H1 (cell line): ENCODE data around the gene COMMD2. TPM values are rescaled to one million over a fixed set of nuclear protein-coding genes. Genes with fewer than 3 reads are reported as not detected.

Experiments
- CTCF ChIA-PET: fragments of 300-600 bp; sonication (Branson Sonifier 250); formaldehyde crosslinking; loops from one replicate; lab custom pipeline; 2021; ENCODE audit not compliant: partially characterized antibody; lab: Charles Lee
- POLR2A ChIA-PET: fragments of 300-600 bp; sonication (Branson Sonifier 250); formaldehyde crosslinking; loops from one replicate; lab custom pipeline; 2021; ENCODE audit warnings: inconsistent platforms; ENCODE audit not compliant: partially characterized antibody; lab: Charles Lee
- DNase-seq, 2 experiments: peaks; one replicate each; pipeline versions ENCODE4 v3.0.0 to v3.0.0-alpha.2; 2010 to 2022; ENCODE audit warnings: low spot score in 2 of 2, low read depth in 1 of 2, mixed read lengths in 1 of 2
- FAIRE-seq: peaks from 2 replicates; lab custom pipeline; 2011; peaks lifted over from hg19 to GRCh38; lab: Jason Lieb, UNC
- H2AFZ ChIP-seq: 2 replicates; pipeline ENCODE4 v1.8.1; 2012; ENCODE audit warnings: low read length, inconsistent platforms
- H2AK5ac ChIP-seq: 2 replicates; pipeline ENCODE4 v1.6.1; 2013; ENCODE audit warnings: low read depth, low read length
- H2BK120ac ChIP-seq: replicated peaks from 2 replicates; pipeline ENCODE3; 2013; ENCODE audit warnings: low read depth, low read length, inconsistent platforms
- H2BK12ac ChIP-seq: 2 replicates; pipeline ENCODE4 v1.6.1; 2013; ENCODE audit warnings: low read depth, low read length
- H2BK15ac ChIP-seq: 2 replicates; pipeline ENCODE4 v1.6.1; 2013; ENCODE audit warnings: low read length
- H2BK20ac ChIP-seq: 2 replicates; pipeline ENCODE4 v1.6.1; 2013; ENCODE audit warnings: low read length
- H2BK5ac ChIP-seq: 2 replicates; pipeline ENCODE4 v1.6.1; 2013; ENCODE audit warnings: low read depth, low read length
- H3K14ac ChIP-seq: 2 replicates; pipeline ENCODE4 v1.6.1; 2013; ENCODE audit warnings: inconsistent platforms; ENCODE audit not compliant: insufficient read length
- H3K18ac ChIP-seq: 2 replicates; pipeline ENCODE4 v1.6.1; 2013; ENCODE audit warnings: low read length; ENCODE audit errors: extremely low read depth
- H3K23ac ChIP-seq: 2 replicates; pipeline ENCODE4 v1.6.1; 2013; ENCODE audit warnings: inconsistent platforms; ENCODE audit not compliant: insufficient read length
- H3K23me2 ChIP-seq: 2 replicates; pipeline ENCODE4 v1.6.1; 2013; ENCODE audit warnings: low read depth, low read length
- H3K27ac ChIP-seq: 2 replicates; pipeline ENCODE4 v1.6.1; 2011; ENCODE audit warnings: low read depth, low read length, inconsistent platforms
- H3K27me3 ChIP-seq, 4 experiments: replicated peaks in 1 of 4; 1 replicate in 1 of 4; 2 replicates in 3 of 4; pipeline versions ENCODE4 v1.6.1 to v1.8.1; 2011 to 2013; ENCODE audit warnings: low read length in 3 of 4, mild to moderate bottlenecking in 3 of 4, inconsistent platforms in 2 of 4, mixed read lengths in 2 of 4, moderate library complexity in 1 of 4; ENCODE audit not compliant: control insufficient read depth in 3 of 4, insufficient read depth in 3 of 4; ENCODE audit errors: extremely low read depth in 1 of 4
- H3K36me3 ChIP-seq, 4 experiments: 2 replicates each; pipeline versions ENCODE4 v1.6.1 to v1.8.1; 2011 to 2013; ENCODE audit warnings: mild to moderate bottlenecking in 4 of 4, low read length in 3 of 4, moderate library complexity in 2 of 4, control low read depth in 1 of 4, inconsistent platforms in 1 of 4; ENCODE audit not compliant: insufficient read depth in 4 of 4, control insufficient read depth in 2 of 4
- H3K4ac ChIP-seq: replicated peaks from 2 replicates; pipeline ENCODE3; 2013; ENCODE audit warnings: low read length, low read depth, mixed read lengths, inconsistent platforms; ENCODE audit not compliant: insufficient read length
- H3K4me1 ChIP-seq, 4 experiments: replicated peaks in 1 of 4; 1 replicate in 1 of 4; 2 replicates in 3 of 4; pipeline versions ENCODE4 v1.6.1 to v1.8.1; 2011 to 2013; ENCODE audit warnings: low read length in 3 of 4, inconsistent platforms in 2 of 4, mixed read lengths in 1 of 4; ENCODE audit not compliant: insufficient read depth in 4 of 4, control insufficient read depth in 3 of 4
- H3K4me2 ChIP-seq, 2 experiments: 2 replicates each; pipeline versions ENCODE4 v1.6.1 to v1.8.1; 2011 to 2013; ENCODE audit warnings: low read depth in 2 of 2, low read length in 2 of 2, control low read depth in 1 of 2, inconsistent platforms in 1 of 2, mild to moderate bottlenecking in 1 of 2; ENCODE audit not compliant: insufficient read depth in 1 of 2
- H3K4me3 ChIP-seq, 4 experiments: fragments of 200-600, 300-600 bp in 1 of 4; sonication (generic), shearing (Covaris generic), sonication (Bioruptor Twin) in 1 of 4; 2 replicates each; pipeline versions ENCODE4 v1.5.1 to v1.8.1; 2011 to 2016; ENCODE audit warnings: low read length in 4 of 4, low read depth in 3 of 4, control low read depth in 2 of 4, inconsistent platforms in 2 of 4, mild to moderate bottlenecking in 2 of 4, mixed read lengths in 1 of 4, moderate library complexity in 1 of 4; ENCODE audit not compliant: insufficient read depth in 2 of 4; ENCODE audit errors: extremely low read depth in 1 of 4
- H3K56ac ChIP-seq: replicated peaks from 2 replicates; pipeline ENCODE3; 2013; ENCODE audit warnings: low read depth, mild to moderate bottlenecking, mixed read lengths, low read length, inconsistent platforms; ENCODE audit not compliant: insufficient read length
- H3K79me1 ChIP-seq: 2 replicates; pipeline ENCODE4 v1.6.1; 2013; ENCODE audit warnings: low read depth, low read length, control low read depth
- H3K79me2 ChIP-seq, 2 experiments: 2 replicates each; pipeline versions ENCODE4 v1.6.1 to v1.8.1; 2012 to 2013; ENCODE audit warnings: low read length in 2 of 2, mild to moderate bottlenecking in 2 of 2, inconsistent platforms in 1 of 2; ENCODE audit not compliant: insufficient read depth in 2 of 2, control insufficient read depth in 1 of 2
- H3K9ac ChIP-seq, 4 experiments: replicated peaks in 1 of 4; 1 replicate in 1 of 4; 2 replicates in 3 of 4; pipeline versions ENCODE4 v1.6.1 to v1.8.1; 2011 to 2013; ENCODE audit warnings: low read depth in 3 of 4, low read length in 3 of 4, control low read depth in 2 of 4, mild to moderate bottlenecking in 2 of 4, moderate library complexity in 2 of 4, inconsistent platforms in 1 of 4; ENCODE audit errors: extremely low read depth in 1 of 4
- H3K9me3 ChIP-seq, 2 experiments: 2 replicates each; pipeline versions ENCODE4 v1.6.1 to v1.8.1; 2012 to 2013; ENCODE audit warnings: mild to moderate bottlenecking in 2 of 2, moderate library complexity in 2 of 2, control low read depth in 1 of 2, inconsistent platforms in 1 of 2, low read depth in 1 of 2, low read length in 1 of 2, mixed read lengths in 1 of 2; ENCODE audit not compliant: insufficient read depth in 2 of 2
- H4K20me1 ChIP-seq, 2 experiments: replicated peaks in 1 of 2; 2 replicates each; pipeline versions ENCODE3 to v1.8.1; 2011 to 2013; ENCODE audit warnings: inconsistent platforms in 2 of 2, low read length in 2 of 2, mild to moderate bottlenecking in 1 of 2; ENCODE audit not compliant: insufficient read depth in 2 of 2, control insufficient read depth in 1 of 2
- H4K5ac ChIP-seq: 2 replicates; pipeline ENCODE4 v1.6.1; 2013; ENCODE audit warnings: low read length, low read depth, mixed read lengths, inconsistent platforms; ENCODE audit not compliant: insufficient read length
- H4K8ac ChIP-seq: 2 replicates; pipeline ENCODE4 v1.8.0; 2013; ENCODE audit warnings: mild to moderate bottlenecking, moderate library complexity, low read length, inconsistent platforms; ENCODE audit not compliant: insufficient read depth; ENCODE audit errors: extremely low read depth
- H4K91ac ChIP-seq: replicated peaks from 2 replicates; pipeline ENCODE3; 2013; ENCODE audit warnings: low read length, mixed read lengths, inconsistent platforms; ENCODE audit not compliant: insufficient read length
- CTCF ChIP-seq, 3 experiments: IDR thresholded peaks; 1 replicate in 2 of 3; 2 replicates in 1 of 3; pipeline versions ENCODE4 v1.5.1 to v1.6.1; 2011; ENCODE audit warnings: low read length in 3 of 3, mild to moderate bottlenecking in 3 of 3, inconsistent platforms in 2 of 3, low read depth in 1 of 3, moderate library complexity in 1 of 3; ENCODE audit not compliant: insufficient read depth in 1 of 3; ENCODE audit errors: control extremely low read depth in 1 of 3
- EZH2 ChIP-seq: fragments of 200-600 bp; sonication (generic); IDR thresholded peaks from 2 replicates; pipeline ENCODE4 v1.7.1; 2012; ENCODE audit warnings: low read depth, mild to moderate bottlenecking, moderate library complexity, low read length, inconsistent platforms; ENCODE audit not compliant: severe bottlenecking
- KDM1A ChIP-seq: fragments of 200-600, 300-600 bp; sonication (generic); IDR thresholded peaks from 2 replicates; pipeline ENCODE4 v1.7.1; 2016; ENCODE audit warnings: mild to moderate bottlenecking, low read length, borderline replicate concordance
- MAX ChIP-seq: IDR thresholded peaks from 2 replicates; pipeline ENCODE4 v1.6.1; 2012; ENCODE audit warnings: inconsistent platforms
- PHF8 ChIP-seq: fragments of 200-600 bp; sonication (generic); conservative IDR thresholded peaks from 2 replicates; pipeline ENCODE4 v1.7.1; 2012; ENCODE audit warnings: low read depth, mild to moderate bottlenecking, inconsistent platforms, low read length, moderate library complexity
- SAP30 ChIP-seq: fragments of 300-600 bp; sonication (generic); IDR thresholded peaks from 2 replicates; pipeline ENCODE4 v1.7.1; 2012; ENCODE audit warnings: low read length, moderate library complexity, mild to moderate bottlenecking, inconsistent platforms; ENCODE audit not compliant: insufficient read depth, insufficient replicate concordance
- SP2 ChIP-seq: IDR thresholded peaks from 2 replicates; pipeline ENCODE4 v1.6.1; 2012; ENCODE audit warnings: mild to moderate bottlenecking, low read length, inconsistent platforms
- SUZ12 ChIP-seq: fragments of 200-600 bp; sonication (generic); IDR thresholded peaks from 2 replicates; pipeline ENCODE4 v1.6.1; 2012; ENCODE audit warnings: mild to moderate bottlenecking, inconsistent platforms, low read length, moderate library complexity, mixed read lengths
- WGBS, 2 experiments: shearing (Covaris generic) in 1 of 2; methylation state at CpG; one replicate each; pipeline versions ENCODE4 v1.1.6 to v1.1.7; 2013 to 2015; ENCODE audit warnings: low lambda C conversion rate in 2 of 2, mixed read lengths in 2 of 2, inconsistent platforms in 1 of 2, low coverage in 1 of 2, missing lambda C conversion rate in 1 of 2; ENCODE audit not compliant: insufficient replicate concordance in 2 of 2, insufficient coverage in 1 of 2, insufficient read length in 1 of 2; ENCODE audit errors: extremely low coverage in 1 of 2, missing lambda C conversion rate in 1 of 2; 5-methylcytosine and 5-hydroxymethylcytosine counted together
- polyA plus RNA-seq, 7 experiments: library from polyadenylated mRNA; depleted of rRNA in 3 of 7; stranded (reverse) in 5 of 7; unstranded in 2 of 7; fragments of >200 nt in 5 of 7; fragments of 200-250 nt in 2 of 7; gene quantifications; 1 replicate in 5 of 7; 2 replicates in 1 of 7; 4 replicates in 1 of 7; pipeline versions ENCODE4 v1.2.1 to v1.2.3, GENCODE V29; 2011 to 2013; ENCODE audit warnings: missing spikeins in 2 of 7, mixed read lengths in 2 of 7
- total RNA-seq: library from RNA; stranded (reverse); fragmentation: NEBNext Ultra II Directional; extraction: Animal tissue kit (Norgen Biotek cat#: 25700); gene quantifications from 2 replicates; pipeline ENCODE4 v1.2.1, GENCODE V29; 2021

Gene COMMD2
- total and polyA plus RNA-seq, 2 of the 8 experiments (the other 6 are each of a cell fraction or from before 2014, with no cell fraction given), result 20.2 to 57.2 TPM

DNA sequence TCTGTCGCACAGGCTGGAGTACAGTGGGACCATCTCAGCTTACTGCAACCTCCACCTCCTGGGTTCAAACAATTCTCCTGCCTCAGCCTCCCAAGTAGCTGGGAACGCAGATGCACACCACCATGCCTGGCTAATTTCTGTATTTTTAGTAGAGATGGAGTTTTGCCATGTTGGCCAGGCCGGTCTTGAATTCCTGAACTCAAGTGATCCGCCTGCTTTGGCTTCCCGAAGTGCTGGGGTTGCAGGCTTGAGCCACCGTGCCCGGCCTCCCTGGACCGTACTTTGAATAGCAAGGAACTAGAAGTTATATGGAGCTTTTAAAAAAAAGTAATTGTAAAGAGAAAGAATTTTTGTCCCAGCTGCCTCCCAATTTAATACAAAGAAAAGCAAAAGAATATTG, 48.4 kb upstream of the COMMD2 start:
- POLR2A ChIA-PET, result no interaction called here

More for the DNA sequence above, 48.4 kb upstream of the COMMD2 start:
- Histone ChIP-seq H2AK5ac (no peak overlapping the region), H3K27me3 (no peaks in the 10 kb centered on the region), H2BK20ac (no peak overlapping the region), H4K5ac (no peak overlapping the region), H3K9me3 (no peaks in the 10 kb centered on the region), H2BK120ac (no peak overlapping the region), H3K56ac (no peak overlapping the region), H3K36me3 (no peaks in the 10 kb centered on the region), H2BK12ac (no peak overlapping the region), H3K9ac (no peak overlapping the region), H4K91ac (no peak overlapping the region), H3K18ac (no peak overlapping the region), H3K79me2 (no peaks in the 10 kb centered on the region), H4K20me1 (no peaks in the 10 kb centered on the region), H2BK5ac (no peak overlapping the region), H2AFZ (no peak overlapping the region), H3K27ac (no peak overlapping the region), H3K4me1 (no peaks in the 10 kb centered on the region), H3K23me2 (no peaks in the 10 kb centered on the region; the same call in 1 of the 2 replicates), H3K4ac (no peak overlapping the region), H3K14ac (no peak overlapping the region), H3K4me2 (no peak overlapping the region), H3K23ac (no peak overlapping the region), H3K79me1 (no peaks in the 10 kb centered on the region), H4K8ac (no peak overlapping the region), H2BK15ac (no peak overlapping the region), H3K4me3 (no peak overlapping the region)
- FAIRE-seq (no peak), DNase-seq (no peak)
- whole genome bisulfite sequencing, 2 experiments, result 93% methylated on average over 8 of the region's 8 CpGs; no CpG with 5 or more reads in 1 of the 2 experiments
- CTCF ChIA-PET, result interaction anchor here (0.7 to 3.1 kb wide), 6 partner anchors 13 to 307 kb away, joined by 3 to 14 read pairs (median 3); no protein-coding TSS in a partner anchor
- TF ChIP-seq EZH2 (no peak), SAP30 (no peak), CTCF (IDR thresholded peaks at IDR 0.05; ENCODE audit: control extremely low read depth in 1 of 3, insufficient read depth in 1 of 3, low read depth in 1 of 3, low read length in 3 of 3) (no peak), SUZ12 (no peak), SP2 (no peak), MAX (no peak), KDM1A (no peak), PHF8 (no peak)
